Globus pallidus (tissue), 1 donor: ENCODE data around the gene ARID5B.

ENCODE experiments used
- DNase-seq: peaks from one replicate; pipeline ENCODE4 v3.0.0-alpha.2; 2015; ENCODE audit warnings: low spot score

Gene ARID5B

DNA sequence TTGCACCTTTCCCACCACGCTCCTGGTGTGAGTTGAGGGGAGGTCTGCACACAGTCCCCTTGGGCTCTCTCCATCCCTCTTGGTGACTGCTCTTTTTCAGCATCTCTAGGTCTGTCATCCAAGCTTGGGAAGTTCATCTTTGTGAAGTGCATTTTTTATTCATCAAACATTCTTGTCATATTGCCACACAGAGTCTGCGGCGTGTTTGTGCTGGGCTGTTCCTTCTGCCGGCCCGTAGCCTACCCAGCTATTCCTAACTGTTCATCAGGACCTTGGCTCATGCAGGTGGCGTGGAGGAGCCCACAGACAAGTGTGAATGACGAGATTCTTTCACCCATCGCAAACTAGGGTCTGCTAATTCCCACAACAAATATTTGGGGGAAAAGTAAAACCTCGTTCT, 202.4 kb downstream of the ARID5B start:
- no peak for DNase-seq

- no peak for DNase-seq
Measured at GRCh38 chr10:62106929-62107519, 205.5 kb downstream of the ARID5B start.

DNA sequence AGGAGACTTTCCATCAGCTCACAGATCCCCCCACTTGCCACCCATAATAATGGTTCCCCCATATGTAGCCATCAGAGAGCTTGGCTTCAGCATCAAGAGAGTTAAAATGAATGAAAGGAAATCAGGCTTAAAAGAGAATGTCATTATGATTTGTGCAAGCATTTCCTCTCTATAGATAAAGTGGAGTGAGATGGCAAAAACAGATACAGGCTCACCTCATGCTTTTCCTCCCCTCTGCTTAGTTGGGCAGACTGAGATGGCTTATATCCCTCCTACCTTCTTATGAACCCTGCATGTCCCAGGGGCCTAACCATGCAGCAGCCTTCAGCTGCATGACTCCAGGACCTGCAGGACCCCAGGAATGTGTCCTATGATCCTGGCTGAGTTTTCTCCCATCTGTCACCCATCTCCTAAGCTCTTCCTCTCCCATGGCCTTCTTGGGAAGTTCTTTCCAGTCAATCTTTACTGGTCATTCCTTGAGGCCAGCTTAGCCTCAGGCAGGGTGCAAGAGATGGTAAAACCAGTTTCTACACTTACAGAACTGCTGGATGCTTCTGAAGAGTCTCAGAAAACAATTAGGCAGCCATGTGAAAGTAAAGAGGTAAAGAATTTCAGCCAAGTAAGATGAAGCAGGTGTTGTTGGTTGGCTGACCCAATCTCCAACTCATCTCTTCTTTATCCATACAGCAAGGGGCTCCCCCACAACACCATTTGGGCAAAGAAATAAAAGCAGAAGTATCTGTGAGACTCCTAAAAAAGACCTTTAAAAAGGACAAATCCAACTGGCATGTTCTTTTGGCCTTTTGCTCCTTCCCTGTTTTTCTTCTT, 207.5 kb downstream of the ARID5B start:
- no peak for DNase-seq

DNA sequence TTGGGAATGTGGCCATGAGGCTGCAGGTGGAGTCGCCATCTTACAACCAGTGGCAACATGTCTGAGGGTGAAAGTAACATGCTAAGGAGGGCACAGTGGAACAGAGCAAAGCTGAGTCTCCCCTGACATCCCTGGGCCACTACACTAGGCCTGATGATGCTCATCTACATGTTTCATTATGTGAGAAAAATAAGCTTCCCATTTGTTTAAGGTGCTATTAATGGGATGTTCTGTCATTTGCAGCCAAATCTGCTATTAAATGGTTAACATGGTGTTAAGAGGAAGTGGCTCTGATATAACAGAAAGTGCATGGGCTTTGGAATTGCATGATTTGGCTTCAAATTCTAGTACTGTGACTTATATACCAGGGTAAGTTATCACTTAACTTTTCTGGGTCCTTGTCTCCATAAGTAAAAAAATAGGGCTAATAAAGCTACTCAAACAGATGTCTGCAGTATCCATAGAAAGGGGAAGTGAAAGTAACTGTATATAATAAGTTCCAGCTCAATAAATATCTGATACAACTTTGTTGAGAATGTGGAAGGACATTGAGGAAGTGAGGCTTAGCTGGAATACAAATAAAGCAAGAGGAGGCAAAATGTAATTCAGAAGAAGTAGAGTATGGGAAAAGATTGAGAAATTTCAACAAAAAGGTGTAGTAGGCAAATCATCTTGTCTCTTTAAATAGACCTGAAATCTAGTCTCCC, 208.2 kb downstream of the ARID5B start:
- no peak for DNase-seq

GRCh38 chr10:62112300-62112699, 210.8 kb downstream of the ARID5B start:
- DNase-seq, result no peak

DNA sequence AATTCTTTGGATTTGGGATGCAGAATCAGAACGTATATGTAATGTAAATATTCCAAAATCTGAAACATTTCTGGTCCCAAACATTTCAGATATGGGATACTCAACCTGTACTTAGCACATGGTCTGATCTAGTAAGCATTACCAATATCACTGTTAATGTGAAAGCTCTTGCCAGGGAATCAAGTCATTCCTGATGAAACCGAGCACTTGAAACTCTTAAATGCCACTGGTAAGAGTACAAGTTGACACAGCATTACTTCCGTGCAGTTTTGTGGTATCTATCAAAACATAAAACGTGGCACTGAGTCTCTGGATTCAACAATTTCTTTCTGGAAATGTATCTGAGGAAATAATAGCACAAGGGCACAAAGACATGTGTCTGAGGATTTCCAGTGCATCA, 211.5 kb downstream of the ARID5B start:
- no peak for DNase-seq

- DNase-seq, result no peak
Measured at GRCh38 chr10:62113680-62114079, 212.2 kb downstream of the ARID5B start.

DNA sequence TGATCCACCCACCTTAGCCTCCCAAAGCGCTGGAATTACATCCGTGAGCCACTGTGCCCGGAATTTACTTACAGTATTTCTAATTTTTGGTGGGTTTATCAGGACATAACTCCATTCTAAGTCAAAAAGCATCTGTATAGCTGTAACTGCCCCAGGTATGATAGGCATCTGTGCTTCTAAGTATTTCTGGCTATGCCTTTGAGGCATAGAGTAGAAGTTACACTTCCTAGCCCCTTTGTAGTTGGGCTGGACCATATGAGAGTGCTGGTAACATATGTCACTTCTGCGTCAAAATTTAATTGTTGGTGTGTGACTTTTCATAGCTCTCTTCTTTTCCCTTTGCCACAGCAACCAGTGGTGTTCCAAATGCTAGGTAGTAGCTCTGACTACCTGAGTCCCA, 213.8 kb downstream of the ARID5B start:
- DNase-seq, result no peak

GRCh38 chr10:62115842-62116241, 214.3 kb downstream of the ARID5B start:
- DNase-seq, result no peak

- no peak for DNase-seq
Measured at GRCh38 chr10:62116896-62117295, 215.4 kb downstream of the ARID5B start.

DNA sequence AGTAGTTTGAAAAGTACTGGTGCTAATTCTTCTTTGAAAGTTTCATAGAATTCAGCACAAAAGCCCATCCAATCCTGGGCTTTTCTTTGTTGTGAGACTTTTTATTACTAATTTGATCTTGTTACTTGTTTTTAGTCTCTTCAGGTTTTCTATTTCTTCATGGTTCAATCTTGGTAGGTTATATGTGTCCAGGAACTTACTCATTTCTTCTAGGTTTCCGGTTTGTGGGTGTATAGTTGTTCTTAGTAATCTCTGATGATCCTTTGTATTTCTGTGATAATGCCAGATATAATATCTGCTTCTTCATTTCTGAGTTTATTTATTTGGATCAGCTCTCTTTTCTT, 219.7 kb downstream of the ARID5B start:
- DNase-seq, result no peak

DNA sequence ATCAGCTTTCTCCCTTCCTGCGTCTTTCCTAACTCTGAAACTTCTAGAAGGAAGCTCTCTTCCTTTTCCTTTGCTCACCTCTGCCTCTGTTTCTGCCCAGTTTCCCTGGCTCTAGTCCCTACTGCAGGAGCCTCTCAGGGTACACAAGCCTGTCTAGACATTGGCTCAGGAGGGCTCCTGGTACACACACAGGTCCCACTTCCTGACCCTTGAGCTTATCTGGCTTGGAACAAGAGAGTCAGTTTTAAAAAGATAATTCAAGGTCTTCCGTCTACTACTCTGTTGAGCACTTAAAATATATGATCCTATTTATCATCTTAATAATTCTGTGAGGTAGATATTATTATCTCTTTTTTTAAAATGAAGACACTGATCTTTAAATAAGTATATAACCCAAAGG, 226.5 kb downstream of the ARID5B start:
- no peak for DNase-seq

GRCh38 chr10:62130948-62131347, 229.4 kb downstream of the ARID5B start:
- no peak for DNase-seq

- no peak for DNase-seq
Measured at GRCh38 chr10:62131724-62132123, 230.2 kb downstream of the ARID5B start.

- no peak for DNase-seq
Measured at GRCh38 chr10:62133618-62134017, 232.1 kb downstream of the ARID5B start.

DNA sequence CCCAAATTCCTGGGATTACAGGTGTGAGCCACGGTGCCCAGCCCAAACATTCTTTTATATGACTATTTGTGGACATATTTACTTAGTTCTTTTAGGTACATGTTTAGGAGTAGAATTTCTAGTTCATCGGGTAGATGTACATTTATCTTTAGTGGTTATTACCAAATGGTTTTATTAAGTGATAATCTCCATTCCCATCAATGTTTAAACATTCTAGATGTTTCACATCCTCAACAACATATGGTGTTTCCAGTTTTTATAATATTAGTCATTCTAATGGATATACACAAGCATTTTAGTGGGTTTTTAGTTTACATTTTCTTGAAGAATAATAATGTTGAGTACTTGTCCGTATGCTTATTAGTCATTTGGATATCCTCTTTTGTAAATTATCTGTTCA, 235.4 kb downstream of the ARID5B start:
- no peak for DNase-seq
